Brain microvascular endothelial cell (primary cell): Measurements from ENCODE around the gene FAM131C.

Source experiments
- DNase-seq: peaks from one replicate; pipeline ENCODE4 v3.0.0-alpha.2; 2020
- H3K27ac ChIP-seq: fragments of 250-450 bp; sonication (Bioruptor Pico); 2 replicates; pipeline ENCODE4 v1.5.1; 2020; ENCODE audit warnings: mild to moderate bottlenecking, moderate library complexity
- H3K27me3 ChIP-seq: fragments of 250-450 bp; sonication (Bioruptor Pico); replicated peaks from 2 replicates; pipeline ENCODE4 v1.5.1; 2020; ENCODE audit warnings: mild to moderate bottlenecking
- H3K36me3 ChIP-seq: fragments of 250-450 bp; sonication (Bioruptor Pico); replicated peaks from 2 replicates; pipeline ENCODE4 v1.5.1; 2020; ENCODE audit warnings: mild to moderate bottlenecking
- H3K4me3 ChIP-seq: 2 replicates; pipeline ENCODE4 v1.5.1; 2011; ENCODE audit warnings: low read depth, mild to moderate bottlenecking, control low read depth, low read length, moderate library complexity
- in situ Hi-C: cut with HindIII; loops from 2 replicates; pipeline ENCODE4 v1.10.0; 2017; ENCODE audit warnings: low sequenced_read_pairs, low pct_ligation_motif_present
- TF ChIP-seq, protein P1 (sequence below): IDR thresholded peaks from 2 replicates; pipeline ENCODE4 v1.5.1; 2011; ENCODE audit warnings: low read depth, mild to moderate bottlenecking, moderate library complexity, low read length, control low read depth, inconsistent platforms; ENCODE audit errors: missing control alignments

The FAM131C gene

DNA sequence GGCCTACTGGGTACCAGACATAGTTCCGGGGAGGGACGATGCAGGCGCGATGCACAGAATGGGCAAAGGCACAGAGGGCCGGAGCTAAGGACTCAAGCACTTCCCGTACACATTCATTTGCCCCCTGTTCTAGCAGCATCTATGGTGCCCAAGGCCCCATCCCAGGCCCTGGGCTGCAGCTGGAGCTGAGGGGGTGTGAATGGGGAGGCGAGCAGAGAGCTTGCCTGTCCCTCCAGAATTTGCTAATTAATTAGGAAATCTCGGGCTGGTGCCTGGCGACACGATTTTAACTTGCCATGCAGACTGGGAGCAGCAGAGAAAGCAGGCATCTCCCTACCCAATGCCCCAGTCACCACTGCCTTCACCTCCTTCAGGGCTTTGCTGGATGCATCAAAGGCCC, 46.5 kb upstream of the FAM131C start:
- Histone ChIP-seq H3K27ac (no peak overlapping the region), H3K4me3 (no peak overlapping the region), H3K36me3 (peaks cover 24% of the 10 kb centered on the region), H3K27me3 (no peaks in the 10 kb centered on the region)
- in situ Hi-C loops = no loop called here
- TF ChIP-seq, protein P1, sequence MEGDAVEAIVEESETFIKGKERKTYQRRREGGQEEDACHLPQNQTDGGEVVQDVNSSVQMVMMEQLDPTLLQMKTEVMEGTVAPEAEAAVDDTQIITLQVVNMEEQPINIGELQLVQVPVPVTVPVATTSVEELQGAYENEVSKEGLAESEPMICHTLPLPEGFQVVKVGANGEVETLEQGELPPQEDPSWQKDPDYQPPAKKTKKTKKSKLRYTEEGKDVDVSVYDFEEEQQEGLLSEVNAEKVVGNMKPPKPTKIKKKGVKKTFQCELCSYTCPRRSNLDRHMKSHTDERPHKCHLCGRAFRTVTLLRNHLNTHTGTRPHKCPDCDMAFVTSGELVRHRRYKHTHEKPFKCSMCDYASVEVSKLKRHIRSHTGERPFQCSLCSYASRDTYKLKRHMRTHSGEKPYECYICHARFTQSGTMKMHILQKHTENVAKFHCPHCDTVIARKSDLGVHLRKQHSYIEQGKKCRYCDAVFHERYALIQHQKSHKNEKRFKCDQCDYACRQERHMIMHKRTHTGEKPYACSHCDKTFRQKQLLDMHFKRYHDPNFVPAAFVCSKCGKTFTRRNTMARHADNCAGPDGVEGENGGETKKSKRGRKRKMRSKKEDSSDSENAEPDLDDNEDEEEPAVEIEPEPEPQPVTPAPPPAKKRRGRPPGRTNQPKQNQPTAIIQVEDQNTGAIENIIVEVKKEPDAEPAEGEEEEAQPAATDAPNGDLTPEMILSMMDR = no peak
- DNase-seq = no peak

DNA sequence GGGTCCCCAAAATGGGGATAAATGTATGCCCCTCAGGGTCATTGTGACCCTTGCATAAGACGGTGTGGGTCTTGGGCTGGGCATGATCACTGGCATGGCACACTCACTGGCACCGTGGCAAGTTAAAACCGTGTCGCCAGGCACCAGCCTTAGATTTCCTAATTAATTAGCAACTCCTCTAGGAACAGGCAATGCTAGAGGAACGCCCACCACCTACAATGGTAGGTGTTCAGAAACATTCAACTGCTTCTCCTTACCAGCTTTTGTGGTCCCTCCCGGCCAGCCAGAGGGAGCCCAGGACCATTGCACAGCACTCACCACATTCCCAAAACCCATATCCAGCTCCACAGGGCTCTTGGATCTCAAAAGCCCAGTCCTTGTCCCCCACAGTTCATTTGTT, 46.1 kb upstream of the FAM131C start:
- Histone ChIP-seq H3K27ac (no peak overlapping the region), H3K27me3 (no peaks in the 10 kb centered on the region)

DNA sequence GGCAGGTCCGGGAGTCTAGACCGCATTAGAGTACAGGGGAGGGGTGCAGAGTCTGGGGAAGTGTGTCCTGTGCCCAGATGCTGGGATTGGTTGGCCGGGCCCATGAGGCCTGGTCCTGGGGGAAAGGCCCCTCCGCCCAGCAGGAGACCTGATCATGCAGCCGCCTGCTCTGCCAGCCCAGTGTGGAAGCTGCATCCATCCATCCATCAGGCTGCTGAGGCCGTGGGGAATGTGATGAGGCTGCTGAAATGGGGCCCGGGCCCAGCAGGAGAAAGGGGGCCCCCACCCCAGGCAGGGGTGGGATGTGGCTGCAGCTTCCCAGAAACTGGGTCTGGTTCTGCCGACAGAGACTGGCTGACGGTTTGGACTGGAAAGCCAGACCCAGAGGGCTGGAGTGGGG, 45.3 kb upstream of the FAM131C start:
- no peak overlapping the region for H3K27ac ChIP-seq
- in situ Hi-C loops = no loop called here
- TF ChIP-seq, protein P1 = no peak
- H3K4me3 ChIP-seq = no peak overlapping the region
- no peaks in the 10 kb centered on the region for H3K27me3 ChIP-seq
- DNase-seq = no peak
- peaks cover 14% of the 10 kb centered on the region for H3K36me3 ChIP-seq

More for the DNA sequence above, 46.1 kb upstream of the FAM131C start:
- in situ Hi-C loops = no loop called here
- Histone ChIP-seq H3K4me3 (no peak overlapping the region), H3K36me3 (peaks cover 20% of the 10 kb centered on the region)
- no peak for DNase-seq
- TF ChIP-seq, protein P1 = no peak

DNA sequence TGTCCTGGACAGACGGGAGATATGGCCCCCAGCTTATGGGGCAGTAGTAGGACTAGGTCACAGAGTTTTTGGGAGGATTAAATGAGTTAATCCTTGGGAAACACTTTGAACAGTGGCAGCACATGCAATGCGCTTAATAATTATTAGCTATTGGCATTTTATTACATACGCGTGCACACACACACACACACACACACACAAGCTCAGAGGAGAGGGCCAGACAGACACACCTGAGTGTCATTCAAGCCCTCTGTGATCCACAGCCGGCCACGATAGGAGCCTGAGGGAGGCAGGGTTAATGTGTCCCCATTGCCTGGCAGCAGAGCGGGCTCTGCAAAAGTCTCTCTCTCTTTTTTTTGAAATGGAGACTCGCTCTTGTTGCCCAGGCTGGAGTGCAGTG, 44.5 kb upstream of the FAM131C start:
- TF ChIP-seq, protein P1 = no peak
- DNase-seq = no peak
- H3K36me3 ChIP-seq = peaks cover 6% of the 10 kb centered on the region
- H3K4me3 ChIP-seq = no peak overlapping the region
- no peaks in the 10 kb centered on the region for H3K27me3 ChIP-seq
- in situ Hi-C loops = no loop called here
- no peak overlapping the region for H3K27ac ChIP-seq

DNA sequence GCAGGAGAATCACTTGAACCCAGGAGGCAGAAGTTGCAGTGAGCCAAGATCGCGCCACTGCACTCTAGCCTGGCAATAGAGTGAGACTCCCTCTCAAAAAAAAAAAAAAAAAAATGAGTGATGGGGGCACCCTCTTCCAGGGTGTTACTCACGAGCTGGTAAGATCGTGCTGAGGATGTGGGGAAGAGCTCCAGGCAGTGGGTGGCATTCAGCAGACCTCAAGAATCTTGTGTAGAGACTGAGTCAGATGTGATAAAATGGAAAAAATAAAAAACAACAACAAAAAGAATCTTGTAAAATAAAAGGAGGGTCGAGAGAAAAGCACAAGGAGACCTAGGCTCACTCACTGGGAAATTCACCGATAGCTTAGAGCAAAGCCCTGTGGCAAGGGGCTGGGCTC, 43.9 kb upstream of the FAM131C start:
- H3K27ac ChIP-seq = no peak overlapping the region
- TF ChIP-seq, protein P1 = no peak

DNA sequence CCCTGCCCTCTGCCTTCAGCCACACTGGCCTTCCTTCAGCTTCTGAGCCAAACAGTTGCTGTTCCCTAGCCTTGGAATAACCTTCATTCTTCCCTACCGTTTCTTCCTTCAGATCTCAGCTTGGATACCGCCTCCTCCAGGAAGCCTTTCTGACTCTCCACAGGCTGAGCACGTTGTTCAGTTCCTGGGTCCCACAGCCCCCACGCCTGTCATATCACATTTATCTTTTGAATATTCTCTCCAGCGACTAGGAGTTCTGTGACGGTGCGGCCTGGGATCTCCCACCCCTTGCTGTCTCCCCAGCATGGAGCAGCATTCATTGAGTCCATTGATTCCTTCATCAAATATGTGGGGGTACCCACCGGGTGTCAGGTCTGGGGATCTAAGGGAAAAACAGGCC, 43.2 kb upstream of the FAM131C start:
- Histone ChIP-seq H3K27ac (no peak overlapping the region), H3K27me3 (no peaks in the 10 kb centered on the region)
- in situ Hi-C loops = no loop called here

More for the DNA sequence above, 43.9 kb upstream of the FAM131C start:
- Histone ChIP-seq H3K27me3 (no peaks in the 10 kb centered on the region), H3K4me3 (no peak overlapping the region), H3K36me3 (peaks cover under 1% of the 10 kb centered on the region)
- no peak for DNase-seq
- in situ Hi-C loops = no loop called here

More for the DNA sequence above, 43.2 kb upstream of the FAM131C start:
- TF ChIP-seq, protein P1 = no peak
- no peak for DNase-seq
- H3K4me3 ChIP-seq = no peak overlapping the region
- no peaks in the 10 kb centered on the region for H3K36me3 ChIP-seq
